NCI-H1092 (cell line): ENCODE data around the gene PPFIA3.

Source experiments
- DNase-seq: peaks from one replicate; lab custom pipeline; 2025; lab: John Stamatoyannopoulos, UW

The PPFIA3 gene

DNA sequence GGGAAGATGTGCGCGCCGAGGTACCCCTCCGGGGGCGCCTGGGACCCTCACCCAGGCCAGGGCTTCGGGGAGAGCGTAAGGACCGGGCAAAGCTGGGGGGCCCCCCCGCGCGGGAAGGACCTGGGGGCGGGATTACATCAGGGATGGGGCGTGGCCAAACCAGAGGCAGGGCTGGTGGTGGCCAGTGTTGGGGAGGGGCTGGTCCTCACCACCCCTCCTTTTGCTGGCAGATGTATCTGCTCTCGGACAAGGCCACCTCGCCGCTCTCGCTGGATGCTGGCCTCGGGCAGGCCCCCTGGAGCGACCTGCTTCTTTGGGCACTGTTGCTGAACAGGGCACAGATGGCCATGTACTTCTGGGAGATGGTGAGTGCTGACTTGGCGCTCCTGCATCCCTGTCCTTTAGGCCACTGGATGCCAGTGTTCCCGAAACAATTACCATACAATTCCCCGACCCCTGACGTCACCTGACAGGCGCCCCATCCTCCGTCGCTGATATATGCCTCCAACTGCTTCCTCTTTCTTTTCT lies 63.6 kb downstream of the PPFIA3 start:
- DNase-seq: no peak

DNA sequence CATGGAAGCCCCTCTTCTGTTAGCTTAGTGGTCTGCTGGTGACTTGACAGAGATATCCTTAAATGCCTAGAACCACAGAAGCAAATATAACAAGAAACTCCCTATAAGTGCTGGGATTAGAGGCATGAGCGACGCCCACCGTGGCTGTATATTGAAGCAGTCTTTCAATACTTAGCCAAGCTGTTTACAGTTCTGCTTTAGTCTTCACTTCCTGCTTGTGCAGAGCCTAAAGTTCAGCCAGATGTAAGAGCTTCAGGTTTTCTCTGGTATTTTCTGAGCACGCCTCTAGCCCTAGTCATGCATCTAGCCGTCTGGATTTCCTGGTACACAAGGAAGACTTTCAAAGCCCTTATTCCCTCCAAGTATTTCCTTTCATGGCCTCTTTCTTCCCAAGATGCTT lies 66.8 kb downstream of the PPFIA3 start:
- no peak for DNase-seq

DNA sequence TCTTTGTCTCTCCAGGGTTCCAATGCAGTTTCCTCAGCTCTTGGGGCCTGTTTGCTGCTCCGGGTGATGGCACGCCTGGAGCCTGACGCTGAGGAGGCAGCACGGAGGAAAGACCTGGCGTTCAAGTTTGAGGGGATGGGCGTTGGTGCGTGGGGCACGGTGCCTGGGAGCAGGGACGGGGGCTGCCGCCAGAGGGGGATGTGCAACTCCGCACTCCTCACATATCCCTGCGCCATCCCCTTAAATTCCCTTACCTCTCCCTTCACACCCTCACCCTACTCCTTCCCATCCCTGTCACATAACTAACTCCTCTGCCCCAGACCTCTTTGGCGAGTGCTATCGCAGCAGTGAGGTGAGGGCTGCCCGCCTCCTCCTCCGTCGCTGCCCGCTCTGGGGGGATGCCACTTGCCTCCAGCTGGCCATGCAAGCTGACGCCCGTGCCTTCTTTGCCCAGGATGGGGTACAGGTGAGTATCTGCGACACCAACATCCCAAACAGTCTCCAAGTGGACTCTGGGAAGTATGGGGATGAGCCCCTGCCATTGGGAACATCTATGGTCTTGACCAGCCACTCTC lies 69.4 kb downstream of the PPFIA3 start:
- DNase-seq: no peak

DNA sequence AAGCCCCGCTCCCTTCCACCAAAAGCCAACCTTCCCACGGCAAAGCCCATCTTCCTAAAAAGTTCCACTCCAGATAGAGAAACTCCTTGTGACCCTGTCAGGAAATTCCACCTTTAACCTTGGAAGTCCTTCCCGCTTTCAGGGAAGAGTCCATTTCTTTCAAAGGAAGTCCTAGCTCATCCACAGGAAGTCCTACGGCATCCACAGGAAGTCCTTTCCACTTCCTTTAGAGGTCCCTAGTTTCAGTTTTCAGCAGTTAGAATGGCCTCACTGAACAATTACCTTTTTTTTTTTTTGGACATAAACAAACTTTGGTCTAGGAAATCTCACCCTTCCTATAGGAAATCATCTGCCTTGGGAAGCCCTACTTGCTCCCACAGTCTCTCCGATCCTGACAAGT lies 69.9 kb downstream of the PPFIA3 start:
- no peak for DNase-seq

DNA sequence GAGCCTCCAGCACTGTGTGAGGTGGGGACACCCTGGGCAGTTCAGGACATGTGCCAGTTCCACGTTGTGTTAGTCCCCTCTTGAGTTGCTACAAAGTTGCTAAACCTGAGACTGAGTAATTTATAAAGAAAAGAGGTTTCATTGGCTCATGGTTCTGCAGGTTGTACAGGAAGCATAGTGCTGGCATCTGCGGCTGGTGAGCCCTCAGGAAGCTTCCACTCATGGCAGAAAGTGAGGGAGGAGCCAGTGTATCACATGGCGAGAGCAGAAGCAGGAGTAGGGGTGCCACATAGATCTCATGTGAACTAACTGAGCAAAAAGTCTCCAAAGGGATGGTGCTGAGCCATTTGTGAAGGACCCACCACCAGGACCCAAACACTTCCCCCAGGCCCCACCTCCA lies 71.4 kb downstream of the PPFIA3 start:
- DNase-seq: no peak

DNA sequence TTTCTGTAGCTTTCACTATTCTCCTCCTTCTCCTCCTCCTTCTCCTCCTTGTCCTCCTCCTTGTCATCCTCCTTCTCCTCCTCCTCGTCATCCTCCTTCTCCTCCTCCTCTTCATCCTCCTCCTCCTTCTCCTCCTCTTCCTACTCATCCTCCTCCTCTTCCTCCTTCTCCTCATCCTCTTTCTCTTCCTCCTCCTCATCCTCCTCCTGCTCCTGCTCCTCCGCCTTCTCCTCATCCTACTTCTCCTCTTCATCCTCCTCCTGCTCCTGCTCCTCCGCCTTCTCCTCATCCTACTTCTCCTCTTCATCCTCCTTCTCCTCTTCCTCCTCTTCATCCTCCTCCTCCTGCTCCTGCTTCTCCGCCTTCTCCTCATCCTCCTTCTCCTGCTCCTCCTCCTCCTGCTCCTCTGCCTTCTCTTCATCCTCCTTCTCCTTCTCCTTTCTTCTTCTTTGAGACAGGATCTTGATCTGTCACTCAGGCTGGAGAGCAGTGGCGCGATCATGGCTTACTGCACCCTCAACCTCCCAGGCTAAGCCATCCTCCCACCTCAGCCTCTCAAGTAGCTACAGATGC lies 74.6 kb downstream of the PPFIA3 start:
- no peak for DNase-seq

DNA sequence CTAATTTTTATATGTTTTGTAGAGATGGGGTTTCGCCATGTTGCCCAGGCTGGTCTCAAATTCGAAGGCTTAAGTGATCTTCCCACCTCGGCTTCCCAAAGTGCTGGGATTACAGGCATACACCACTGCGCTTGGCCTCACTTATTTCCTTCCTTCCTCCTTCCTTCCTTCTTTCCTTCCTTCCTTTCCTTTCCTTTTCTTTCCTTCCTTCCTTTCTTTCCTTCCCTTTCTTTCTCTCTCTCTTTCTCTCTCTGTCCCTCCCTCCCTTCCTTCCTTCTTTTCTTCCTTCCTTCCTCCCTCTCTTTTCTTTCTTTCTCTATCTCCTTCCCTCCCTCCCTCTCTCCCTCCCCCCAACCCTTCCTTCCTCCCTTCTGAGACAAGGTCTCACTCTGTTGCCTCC lies 75.1 kb downstream of the PPFIA3 start:
- DNase-seq: no peak

DNA sequence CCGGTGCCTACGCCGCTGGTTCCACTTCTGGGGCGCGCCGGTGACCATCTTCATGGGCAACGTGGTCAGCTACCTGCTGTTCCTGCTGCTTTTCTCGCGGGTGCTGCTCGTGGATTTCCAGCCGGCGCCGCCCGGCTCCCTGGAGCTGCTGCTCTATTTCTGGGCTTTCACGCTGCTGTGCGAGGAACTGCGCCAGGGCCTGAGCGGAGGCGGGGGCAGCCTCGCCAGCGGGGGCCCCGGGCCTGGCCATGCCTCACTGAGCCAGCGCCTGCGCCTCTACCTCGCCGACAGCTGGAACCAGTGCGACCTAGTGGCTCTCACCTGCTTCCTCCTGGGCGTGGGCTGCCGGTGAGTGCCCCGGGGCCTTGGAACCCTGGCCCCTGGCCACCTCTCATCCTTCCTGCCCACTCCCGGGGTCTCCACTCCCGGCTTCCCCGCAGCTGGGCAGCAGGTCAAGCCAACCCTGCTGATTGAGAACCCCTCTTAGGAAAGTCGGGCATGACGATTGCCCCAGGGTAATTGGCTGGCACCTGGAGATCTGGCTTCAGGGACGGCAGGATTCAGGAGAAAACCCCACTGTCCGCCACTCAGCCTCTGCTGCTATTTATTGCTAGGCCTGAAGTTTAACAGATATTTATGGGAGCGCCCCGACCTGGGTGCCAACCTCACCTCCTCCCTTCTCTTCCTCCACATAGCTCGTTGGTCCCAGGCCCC lies 77.3 kb downstream of the PPFIA3 start:
- DNase-seq: peak; percentile 7

DNA sequence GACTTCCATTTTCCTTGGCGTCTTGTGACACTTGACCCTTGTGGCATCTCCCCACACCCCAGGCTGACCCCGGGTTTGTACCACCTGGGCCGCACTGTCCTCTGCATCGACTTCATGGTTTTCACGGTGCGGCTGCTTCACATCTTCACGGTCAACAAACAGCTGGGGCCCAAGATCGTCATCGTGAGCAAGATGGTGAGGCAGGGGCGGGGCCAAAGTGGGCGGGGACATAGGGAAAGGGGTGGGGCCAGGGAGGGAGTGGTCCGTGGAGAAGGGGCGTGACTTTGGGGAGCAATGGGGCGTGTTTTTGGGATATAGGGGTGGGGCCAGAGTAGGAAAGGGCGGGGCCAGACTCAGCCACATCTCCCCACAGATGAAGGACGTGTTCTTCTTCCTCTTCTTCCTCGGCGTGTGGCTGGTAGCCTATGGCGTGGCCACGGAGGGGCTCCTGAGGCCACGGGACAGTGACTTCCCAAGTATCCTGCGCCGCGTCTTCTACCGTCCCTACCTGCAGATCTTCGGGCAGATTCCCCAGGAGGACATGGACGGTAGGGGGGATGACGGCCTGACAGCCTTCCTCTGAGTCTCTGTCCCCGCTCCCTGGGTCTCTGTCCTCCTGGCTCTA lies 81.0 kb downstream of the PPFIA3 start:
- no peak for DNase-seq
